ENCODE data around the gene KIF16B. TPM values are rescaled to one million over a fixed set of nuclear protein-coding genes. Genes with fewer than 3 reads are reported as not detected.

KIF16B gene
- polyA plus RNA-seq, 1 experiment = 10.2 TPM

- Histone ChIP-seq H3K9me3 (ENCODE audit: control insufficient read depth, insufficient read depth, low read length) (no peaks in the 10 kb centered on the region), H3K4me3 (ENCODE audit: low read depth, low read length) (no peak overlapping the region), H3K27me3 (ENCODE audit: control insufficient read depth, insufficient read depth, low read length) (no peaks in the 10 kb centered on the region), H3K27ac (ENCODE audit: low read depth, low read length) (no peak overlapping the region)
- no peak for DNase-seq (ENCODE audit: low read depth, low spot score)
- CTCF ChIA-PET = no interaction called here
- TF ChIP-seq, protein P1, sequence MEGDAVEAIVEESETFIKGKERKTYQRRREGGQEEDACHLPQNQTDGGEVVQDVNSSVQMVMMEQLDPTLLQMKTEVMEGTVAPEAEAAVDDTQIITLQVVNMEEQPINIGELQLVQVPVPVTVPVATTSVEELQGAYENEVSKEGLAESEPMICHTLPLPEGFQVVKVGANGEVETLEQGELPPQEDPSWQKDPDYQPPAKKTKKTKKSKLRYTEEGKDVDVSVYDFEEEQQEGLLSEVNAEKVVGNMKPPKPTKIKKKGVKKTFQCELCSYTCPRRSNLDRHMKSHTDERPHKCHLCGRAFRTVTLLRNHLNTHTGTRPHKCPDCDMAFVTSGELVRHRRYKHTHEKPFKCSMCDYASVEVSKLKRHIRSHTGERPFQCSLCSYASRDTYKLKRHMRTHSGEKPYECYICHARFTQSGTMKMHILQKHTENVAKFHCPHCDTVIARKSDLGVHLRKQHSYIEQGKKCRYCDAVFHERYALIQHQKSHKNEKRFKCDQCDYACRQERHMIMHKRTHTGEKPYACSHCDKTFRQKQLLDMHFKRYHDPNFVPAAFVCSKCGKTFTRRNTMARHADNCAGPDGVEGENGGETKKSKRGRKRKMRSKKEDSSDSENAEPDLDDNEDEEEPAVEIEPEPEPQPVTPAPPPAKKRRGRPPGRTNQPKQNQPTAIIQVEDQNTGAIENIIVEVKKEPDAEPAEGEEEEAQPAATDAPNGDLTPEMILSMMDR (IDR thresholded peaks at IDR 0.05; ENCODE audit: low read depth, low read length) = no peak
- POLR2A ChIA-PET = no interaction called here
Observed at GRCh38 chr20:16246870-16247269, 326.4 kb downstream of the KIF16B start.

DNA sequence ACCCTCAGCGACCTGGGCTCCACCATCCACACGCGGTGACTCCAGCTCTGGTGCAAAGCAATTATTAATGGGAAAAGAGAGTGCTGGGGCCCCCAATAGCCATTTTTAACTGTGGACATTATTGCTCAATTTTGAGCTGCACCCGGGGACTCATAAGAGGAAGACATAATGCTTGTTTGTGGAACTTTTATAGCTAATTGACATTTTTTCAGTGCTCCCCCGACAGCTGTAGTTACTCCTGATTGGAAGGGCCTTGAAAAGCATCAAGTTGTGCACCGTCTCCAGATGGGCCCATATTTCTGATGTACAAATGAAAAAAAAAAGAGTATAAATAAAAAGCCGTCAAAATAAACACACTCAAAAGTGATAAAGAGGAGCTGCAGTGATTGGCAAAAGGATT lies 327.0 kb downstream of the KIF16B start:
- ChIA-PET CTCF (no interaction called here), POLR2A (interaction anchor here (0.5 kb wide), 1 partner anchor 46 kb away, joined by 9 read pairs; no protein-coding TSS in a partner anchor)
- no peak for DNase-seq (ENCODE audit: low read depth, low spot score)
- Histone ChIP-seq H3K9me3 (ENCODE audit: control insufficient read depth, insufficient read depth, low read length) (no peaks in the 10 kb centered on the region), H3K27ac (ENCODE audit: low read depth, low read length) (no peak overlapping the region), H3K27me3 (ENCODE audit: control insufficient read depth, insufficient read depth, low read length) (no peaks in the 10 kb centered on the region), H3K4me3 (ENCODE audit: low read depth, low read length) (no peak overlapping the region)
- TF ChIP-seq, protein P1 (IDR thresholded peaks at IDR 0.05; ENCODE audit: low read depth, low read length) = no peak

GRCh38 chr20:16245879-16246278 lies 327.4 kb downstream of the KIF16B start:
- CTCF ChIA-PET = no interaction called here
- DNase-seq (ENCODE audit: low read depth, low spot score) = no peak
- Histone ChIP-seq H3K9me3 (ENCODE audit: control insufficient read depth, insufficient read depth, low read length) (no peaks in the 10 kb centered on the region), H3K27me3 (ENCODE audit: control insufficient read depth, insufficient read depth, low read length) (no peaks in the 10 kb centered on the region), H3K4me3 (ENCODE audit: low read depth, low read length) (no peak overlapping the region), H3K27ac (ENCODE audit: low read depth, low read length) (no peak overlapping the region)
- TF ChIP-seq, protein P1 (IDR thresholded peaks at IDR 0.05; ENCODE audit: low read depth, low read length) = no peak
- POLR2A ChIA-PET = interaction anchor here (0.5 kb wide), 1 partner anchor 45 kb away, joined by 9 read pairs; no protein-coding TSS in a partner anchor

DNA sequence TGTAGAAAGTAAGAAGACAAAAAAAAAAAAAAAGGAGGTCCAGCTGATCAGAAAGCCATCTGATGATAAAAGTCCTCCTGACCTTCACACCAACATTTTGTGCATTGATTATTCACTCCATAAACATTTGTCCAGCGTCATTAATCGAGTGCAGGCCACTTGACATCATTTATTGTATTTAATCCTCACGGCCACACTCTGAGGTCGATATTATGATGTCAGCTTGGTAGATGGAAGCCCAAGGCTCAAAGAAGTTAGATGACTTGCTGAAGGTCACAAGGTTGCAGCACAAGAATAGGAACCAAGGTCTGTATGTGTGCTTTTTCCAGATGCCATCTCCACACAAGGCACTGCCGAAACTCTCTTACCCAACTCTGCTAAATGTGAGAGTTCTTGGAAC lies 328.4 kb downstream of the KIF16B start:
- H3K27ac ChIP-seq (ENCODE audit: low read depth, low read length) = no peak overlapping the region
- no peak for DNase-seq (ENCODE audit: low read depth, low spot score)
- H3K27me3 ChIP-seq (ENCODE audit: control insufficient read depth, insufficient read depth, low read length) = no peaks in the 10 kb centered on the region
- ChIA-PET POLR2A (no interaction called here), CTCF (no interaction called here)
- H3K9me3 ChIP-seq (ENCODE audit: control insufficient read depth, insufficient read depth, low read length) = no peaks in the 10 kb centered on the region
- H3K4me3 ChIP-seq (ENCODE audit: low read depth, low read length) = no peak overlapping the region
- TF ChIP-seq, protein P1 (IDR thresholded peaks at IDR 0.05; ENCODE audit: low read depth, low read length) = no peak

DNA sequence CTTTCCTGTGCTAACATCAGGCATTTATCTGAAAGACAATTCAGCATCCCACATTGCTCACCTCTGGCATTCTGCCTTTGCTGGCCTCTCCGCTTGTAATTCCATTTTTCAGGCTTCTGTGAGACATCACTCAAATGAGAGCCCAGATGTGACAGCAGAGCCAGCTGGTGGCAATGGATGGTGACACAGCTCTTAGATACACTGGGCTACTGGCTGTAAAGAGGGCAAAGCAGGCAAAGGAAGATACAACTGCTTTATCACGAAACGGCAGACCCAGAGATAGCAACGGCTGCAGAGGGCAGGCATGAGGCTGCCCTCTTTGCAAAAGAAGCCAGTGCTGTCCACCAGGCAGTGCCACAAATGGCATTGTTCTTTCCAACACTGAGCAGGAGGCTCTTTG lies 329.8 kb downstream of the KIF16B start:
- CTCF ChIA-PET = no interaction called here
- Histone ChIP-seq H3K9me3 (ENCODE audit: control insufficient read depth, insufficient read depth, low read length) (no peaks in the 10 kb centered on the region), H3K27me3 (ENCODE audit: control insufficient read depth, insufficient read depth, low read length) (no peaks in the 10 kb centered on the region), H3K27ac (ENCODE audit: low read depth, low read length) (no peak overlapping the region), H3K4me3 (ENCODE audit: low read depth, low read length) (no peak overlapping the region)
- TF ChIP-seq, protein P1 (IDR thresholded peaks at IDR 0.05; ENCODE audit: low read depth, low read length) = no peak
- POLR2A ChIA-PET = no interaction called here
- no peak for DNase-seq (ENCODE audit: low read depth, low spot score)

Measured in AG04450 (cell line).